GM12872 (cell line): ENCODE results near the gene KHDC4.

Source experiments
- CTCF ChIP-seq: IDR thresholded peaks from 3 replicates; pipeline ENCODE4 v1.5.1; 2011; ENCODE audit warnings: low read depth, mild to moderate bottlenecking, low read length, moderate library complexity; ENCODE audit not compliant: insufficient read depth

The KHDC4 gene

GRCh38 chr1:155966750-155967149 lies 32.5 kb upstream of the KHDC4 start:
- no peak for TF ChIP-seq CTCF

- TF ChIP-seq CTCF, result 0 out of 3 replicates have a peak, but pooled peaks have one; percentile 26
Observed at GRCh38 chr1:155966135-155966534, 31.9 kb upstream of the KHDC4 start.

DNA sequence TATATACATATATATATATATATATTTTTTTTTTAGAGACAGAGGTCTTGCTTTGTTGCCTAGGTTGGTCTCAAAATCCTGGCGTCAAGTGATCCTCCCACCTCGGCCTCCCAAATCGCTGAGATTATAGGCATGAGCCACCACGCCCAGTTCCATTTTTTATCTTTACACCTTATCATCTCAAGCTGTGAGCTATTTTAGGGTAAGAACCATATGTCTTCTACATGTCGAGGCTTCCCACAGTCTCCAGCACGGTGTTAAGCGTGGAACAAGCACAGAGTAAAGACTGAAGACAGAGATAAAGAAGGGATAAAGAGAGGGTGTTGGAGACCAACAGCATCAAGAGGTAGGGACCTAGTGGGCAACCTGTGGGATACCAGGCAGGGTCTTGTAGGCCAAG lies 30.0 kb upstream of the KHDC4 start:
- no peak for TF ChIP-seq CTCF

GRCh38 chr1:155962599-155963211 lies 28.5 kb upstream of the KHDC4 start:
- no peak for TF ChIP-seq CTCF

- 0 out of 3 replicates have a peak, but pooled peaks have one; percentile 4 for TF ChIP-seq CTCF
Observed at GRCh38 chr1:155961937-155962336, 27.7 kb upstream of the KHDC4 start.

GRCh38 chr1:155960081-155960745 lies 26.0 kb upstream of the KHDC4 start:
- no peak for TF ChIP-seq CTCF

GRCh38 chr1:155957411-155957915 lies 23.2 kb upstream of the KHDC4 start:
- no peak for TF ChIP-seq CTCF
